Transverse colon (tissue), 3 donors: ENCODE measurements around the gene CRABP1.

Experiments used
- EP300 ChIP-seq: sonication (generic); formaldehyde crosslinking; IDR thresholded peaks from one replicate; pipeline ENCODE4 v1.6.1; 2017; ENCODE audit warnings: antibody characterized with exemption, low read depth
- POLR2A ChIP-seq: fragments of 450-650 bp; IDR thresholded peaks from one replicate; pipeline ENCODE4 v1.6.1; 2016; ENCODE audit warnings: antibody characterized with exemption, mild to moderate bottlenecking, moderate library complexity
- TF ChIP-seq, protein P1 (sequence below), 5 experiments: fragments of 200-600 bp in 3 of 5; fragments of 450-650 bp in 2 of 5; sonication (generic) in 3 of 5; IDR thresholded peaks; 1 replicate in 2 of 5; 2 replicates in 3 of 5; pipeline ENCODE4 v1.5.1; 2016 to 2017; ENCODE audit warnings: antibody characterized with exemption in 5 of 5, inconsistent platforms in 3 of 5, mild to moderate bottlenecking in 2 of 5, moderate library complexity in 1 of 5

DNA sequence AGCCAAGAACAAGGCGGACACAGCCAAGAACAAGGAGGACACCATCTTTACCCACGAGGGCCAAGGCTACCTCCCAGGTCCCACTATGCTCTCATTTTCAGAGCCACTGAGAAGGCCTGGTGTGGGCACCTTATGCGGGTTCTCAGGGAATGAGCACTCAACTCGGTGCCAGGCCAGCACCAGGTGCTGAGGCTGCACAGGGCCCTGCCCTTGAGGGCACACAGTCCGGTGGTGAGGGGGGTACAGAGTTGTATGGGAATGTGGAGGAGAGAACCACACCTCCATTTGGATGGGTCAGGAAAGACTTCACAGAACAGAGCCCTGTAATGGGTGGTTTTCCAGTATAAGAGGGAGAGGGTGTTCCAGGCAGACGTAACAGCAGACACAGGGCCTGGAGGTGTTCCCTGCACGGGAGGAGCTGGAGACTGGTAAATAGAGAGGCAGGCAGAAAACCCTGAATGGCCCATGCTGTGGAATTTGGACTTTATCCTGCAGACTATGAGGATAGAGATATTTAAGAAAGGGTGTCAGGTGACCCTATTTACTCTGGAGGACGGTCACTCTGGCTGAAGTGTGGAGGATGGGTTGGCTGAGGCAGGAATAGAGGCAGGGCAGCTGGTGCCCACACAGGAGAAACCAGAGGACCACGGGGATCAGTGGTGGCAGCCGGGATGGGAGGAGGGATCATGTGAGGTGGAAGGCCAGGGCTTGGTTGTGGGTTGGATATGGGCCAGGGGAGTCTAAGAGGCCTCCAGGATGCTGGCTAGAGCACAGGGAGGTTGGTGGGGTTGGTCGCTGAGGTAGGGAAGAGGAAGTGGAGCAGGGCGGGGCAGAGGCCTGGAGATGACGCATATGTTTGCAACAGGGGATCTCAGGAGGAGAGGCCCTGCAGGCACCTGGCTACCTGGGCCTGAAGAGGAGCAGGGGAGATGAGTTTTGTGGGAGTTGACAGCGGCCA, 34.6 kb downstream of the CRABP1 start:
- TF ChIP-seq, protein P1, sequence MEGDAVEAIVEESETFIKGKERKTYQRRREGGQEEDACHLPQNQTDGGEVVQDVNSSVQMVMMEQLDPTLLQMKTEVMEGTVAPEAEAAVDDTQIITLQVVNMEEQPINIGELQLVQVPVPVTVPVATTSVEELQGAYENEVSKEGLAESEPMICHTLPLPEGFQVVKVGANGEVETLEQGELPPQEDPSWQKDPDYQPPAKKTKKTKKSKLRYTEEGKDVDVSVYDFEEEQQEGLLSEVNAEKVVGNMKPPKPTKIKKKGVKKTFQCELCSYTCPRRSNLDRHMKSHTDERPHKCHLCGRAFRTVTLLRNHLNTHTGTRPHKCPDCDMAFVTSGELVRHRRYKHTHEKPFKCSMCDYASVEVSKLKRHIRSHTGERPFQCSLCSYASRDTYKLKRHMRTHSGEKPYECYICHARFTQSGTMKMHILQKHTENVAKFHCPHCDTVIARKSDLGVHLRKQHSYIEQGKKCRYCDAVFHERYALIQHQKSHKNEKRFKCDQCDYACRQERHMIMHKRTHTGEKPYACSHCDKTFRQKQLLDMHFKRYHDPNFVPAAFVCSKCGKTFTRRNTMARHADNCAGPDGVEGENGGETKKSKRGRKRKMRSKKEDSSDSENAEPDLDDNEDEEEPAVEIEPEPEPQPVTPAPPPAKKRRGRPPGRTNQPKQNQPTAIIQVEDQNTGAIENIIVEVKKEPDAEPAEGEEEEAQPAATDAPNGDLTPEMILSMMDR (IDR thresholded peaks at IDR 0.05) = no peak
- TF ChIP-seq POLR2A (peak; percentile 68), EP300 (peak; percentile 46)
